ENCODE results near the gene KRT20. TPM values are rescaled to one million over a fixed set of nuclear protein-coding genes. Genes with fewer than 3 reads are reported as not detected.
"Not testable (repeated sequence)": the region's sequence is repeated elsewhere in the genome, so short reads cannot be mapped to it uniquely, and the experiment has no call there.

Gene KRT20
- total and polyA plus RNA-seq, 2 donors (not counting 3 experiments of a cell fraction or from before 2014, with no cell fraction given) = not detected

- peaks cover under 1% of the 10 kb centered on the region for H3K4me1 ChIP-seq (ENCODE audit: control insufficient read depth, extremely low read depth, insufficient read depth, low read length)
- BruUV-seq (replicated peaks) = no TSS peak
- no peaks in the 10 kb centered on the region for H3K79me2 ChIP-seq (ENCODE audit: control insufficient read depth, insufficient read depth, low read length)
- FAIRE-seq (no peak), DNase-seq (ENCODE audit: low read depth, low spot score) (no peak)
- no peak overlapping the region for H3K4me3 ChIP-seq (replicated peaks in 1 of 3; ENCODE audit: insufficient read depth in 1 of 3, low read depth in 1 of 3, low read length in 3 of 3)
- H3K9me3 ChIP-seq (replicated peaks; ENCODE audit: control insufficient read depth, insufficient read depth, low read length) = no peaks in the 10 kb centered on the region
- no peaks in the 10 kb centered on the region for H4K20me1 ChIP-seq (replicated peaks; ENCODE audit: control insufficient read depth, extremely low read depth, insufficient read depth, low read length)
- H3K9me1 ChIP-seq (replicated peaks; ENCODE audit: control insufficient read depth, extremely low read depth, insufficient read depth, low read length) = no peaks in the 10 kb centered on the region
- TF ChIP-seq GATA2 (IDR thresholded peaks at IDR 0.05; ENCODE audit: insufficient read depth, insufficient read length, low read depth, low read length) (no peak), FOS (IDR thresholded peaks at IDR 0.05; ENCODE audit: borderline replicate concordance, insufficient read depth, low read length) (no peak), POLR2A (IDR thresholded peaks at IDR 0.05; ENCODE audit: low read depth, low read length) (no peak), EZH2 (IDR thresholded peaks at IDR 0.05; ENCODE audit: borderline replicate concordance, low read depth, low read length, severe bottlenecking) (no peak)
- TF ChIP-seq, protein P1, sequence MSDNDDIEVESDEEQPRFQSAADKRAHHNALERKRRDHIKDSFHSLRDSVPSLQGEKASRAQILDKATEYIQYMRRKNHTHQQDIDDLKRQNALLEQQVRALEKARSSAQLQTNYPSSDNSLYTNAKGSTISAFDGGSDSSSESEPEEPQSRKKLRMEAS (IDR thresholded peaks at IDR 0.05; ENCODE audit: insufficient read depth, insufficient read length) = no peak
- H2AFZ ChIP-seq (ENCODE audit: low read depth, low read length) = no peak overlapping the region
- intact Hi-C loops (cut with micrococcal nuclease) = no loop called here
- H3K36me3 ChIP-seq (ENCODE audit: control insufficient read depth in 2 of 2, extremely low read depth in 1 of 2, insufficient read depth in 2 of 2, low read length in 2 of 2) = no peaks in the 10 kb centered on the region
- dilution Hi-C loops (cut with MboI; ENCODE audit: extremely low pct_ligation_motif_present, low sequenced_read_pairs) = no loop called here
- ChIA-PET CTCF (interaction anchor here (0.8 to 7.3 kb wide), 5 partner anchors 14 to 805 kb away, joined by 3 to 177 read pairs (median 10); no protein-coding TSS in a partner anchor), POLR2A (no interaction called here)
- H3K27ac ChIP-seq (ENCODE audit: insufficient read depth, low read depth, low read length) = no peak overlapping the region
- H3K4me2 ChIP-seq (ENCODE audit: insufficient read depth, low read length) = no peak overlapping the region
- H3K9ac ChIP-seq (replicated peaks; ENCODE audit: extremely low read depth, insufficient read depth, low read length) = no peak overlapping the region
- H3K27me3 ChIP-seq (ENCODE audit: control insufficient read depth in 2 of 2, insufficient read depth in 2 of 2, low read length in 2 of 2) = peaks cover 0 to 3% of the 10 kb centered on the region in 2 experiments
Observed at GRCh38 chr17:40859536-40859935, 25.5 kb downstream of the KRT20 start.

DNA sequence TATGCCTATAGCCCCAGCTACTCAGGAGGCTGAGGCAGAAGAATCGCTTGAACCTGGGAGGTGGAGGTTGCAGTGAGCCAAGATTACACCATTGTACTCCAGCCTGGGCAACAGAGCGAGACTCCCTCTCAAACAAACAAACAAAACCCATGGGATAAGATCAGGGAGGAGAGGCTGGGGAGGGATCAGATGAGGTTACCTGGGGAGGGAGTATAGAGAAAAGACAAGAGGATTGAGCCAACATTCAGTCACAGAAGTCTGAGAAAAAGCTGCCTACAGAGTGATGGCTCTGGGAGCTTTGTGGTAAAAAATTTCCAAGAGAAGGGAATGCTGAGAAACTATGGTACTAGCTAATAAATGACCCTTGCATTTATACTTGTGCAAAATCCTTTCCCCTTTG, 26.4 kb downstream of the KRT20 start:
- BruUV-seq (replicated peaks) = not testable (repeated sequence)

More for the DNA sequence above, 26.4 kb downstream of the KRT20 start:
- dilution Hi-C loops (cut with MboI; ENCODE audit: extremely low pct_ligation_motif_present, low sequenced_read_pairs); H3K9me3 ChIP-seq (replicated peaks; ENCODE audit: control insufficient read depth, insufficient read depth, low read length); H3K36me3 ChIP-seq (ENCODE audit: control insufficient read depth in 2 of 2, extremely low read depth in 1 of 2, insufficient read depth in 2 of 2, low read length in 2 of 2); H3K4me1 ChIP-seq (ENCODE audit: control insufficient read depth, extremely low read depth, insufficient read depth, low read length); H3K9ac ChIP-seq (replicated peaks; ENCODE audit: extremely low read depth, insufficient read depth, low read length); H3K4me3 ChIP-seq (replicated peaks in 1 of 3; ENCODE audit: insufficient read depth in 1 of 3, low read depth in 1 of 3, low read length in 3 of 3); H3K9me1 ChIP-seq (replicated peaks; ENCODE audit: control insufficient read depth, extremely low read depth, insufficient read depth, low read length); H3K27me3 ChIP-seq (ENCODE audit: control insufficient read depth in 2 of 2, insufficient read depth in 2 of 2, low read length in 2 of 2); intact Hi-C loops (cut with micrococcal nuclease); H4K20me1 ChIP-seq (replicated peaks; ENCODE audit: control insufficient read depth, extremely low read depth, insufficient read depth, low read length); FAIRE-seq; H2AFZ ChIP-seq (ENCODE audit: low read depth, low read length); DNase-seq (ENCODE audit: low read depth, low spot score); H3K27ac ChIP-seq (ENCODE audit: insufficient read depth, low read depth, low read length); H3K4me2 ChIP-seq (ENCODE audit: insufficient read depth, low read length); H3K79me2 ChIP-seq (ENCODE audit: control insufficient read depth, insufficient read depth, low read length); POLR2A ChIA-PET: not testable (repeated sequence)
- CTCF ChIA-PET = interaction anchor here (0.9 to 7.3 kb wide), 5 partner anchors 14 to 806 kb away, joined by 3 to 177 read pairs (median 10); no protein-coding TSS in a partner anchor

Data from endothelial cell of umbilical vein (primary cell).